HepG2 (cell line): Measurements from ENCODE around the gene TRMT10C. TPM values are rescaled to one million over a fixed set of nuclear protein-coding genes. Genes with fewer than 3 reads are reported as not detected.
A peak's percentile ranks its signal among the peaks of the same experiment; 100 is the strongest.

ENCODE experiments used
- ERF ChIP-seq: IDR thresholded peaks from 2 replicates; pipeline ENCODE4 v1.6.1; 2018; ENCODE audit warnings: missing biosample characterization, missing genetic modification reagents
- HMGXB3 ChIP-seq: sonication (generic); formaldehyde crosslinking; IDR thresholded peaks from 2 replicates; pipeline ENCODE4 v1.4.0; 2020; ENCODE audit warnings: missing genetic modification reagents, borderline replicate concordance
- JARID2 ChIP-seq: sonication (generic); formaldehyde crosslinking; IDR thresholded peaks from 2 replicates; pipeline ENCODE4 v1.8.1; 2023; ENCODE audit warnings: missing genetic modification reagents, inconsistent platforms; ENCODE audit not compliant: insufficient replicate concordance
- KMT2A ChIP-seq: sonication (generic); formaldehyde crosslinking; IDR thresholded peaks from 2 replicates; pipeline ENCODE4 v1.4.0; 2020; ENCODE audit warnings: missing genetic modification reagents
- NFE2L2 ChIP-seq: fragments of 150-350 bp; IDR thresholded peaks from 2 replicates; pipeline ENCODE4 v1.6.1; 2014; ENCODE audit warnings: low read length
- SNAI1 ChIP-seq: sonication (generic); formaldehyde crosslinking; IDR thresholded peaks from 2 replicates; pipeline ENCODE4 v1.5.0; 2020; ENCODE audit warnings: mild to moderate bottlenecking, missing genetic modification reagents, borderline replicate concordance
- TBP ChIP-seq: sonication (generic); formaldehyde crosslinking; IDR thresholded peaks from 2 replicates; pipeline ENCODE4 v1.5.0; 2020; ENCODE audit warnings: missing genetic modification reagents
- YY1 ChIP-seq: IDR thresholded peaks from 2 replicates; pipeline ENCODE4 v1.6.1; 2011; ENCODE audit warnings: low read length, low read depth, moderate library complexity, mild to moderate bottlenecking; ENCODE audit not compliant: insufficient read depth, insufficient replicate concordance
- ZBTB33 ChIP-seq: sonication (generic); formaldehyde crosslinking; IDR thresholded peaks from 2 replicates; pipeline ENCODE4 v1.4.0; 2020; ENCODE audit warnings: missing genetic modification reagents
- ZNF607 ChIP-seq: sonication (generic); formaldehyde crosslinking; IDR thresholded peaks from 2 replicates; pipeline ENCODE4 v1.5.1; 2020; ENCODE audit warnings: missing genetic modification reagents, mild to moderate bottlenecking, borderline replicate concordance
- ZNF644 ChIP-seq: IDR thresholded peaks from 2 replicates; pipeline ENCODE4 v1.6.1; 2016; ENCODE audit warnings: low read depth
- ZNF646 ChIP-seq: sonication (generic); formaldehyde crosslinking; IDR thresholded peaks from 2 replicates; pipeline ENCODE4 v1.9.0; 2021; ENCODE audit warnings: mild to moderate bottlenecking, missing genetic modification reagents
- ZNF691 ChIP-seq: sonication (generic); formaldehyde crosslinking; IDR thresholded peaks from 2 replicates; pipeline ENCODE4 v1.4.0; 2020; ENCODE audit warnings: missing genetic modification reagents, low read depth, mild to moderate bottlenecking, borderline replicate concordance
- ZNF773 ChIP-seq: sonication (generic); formaldehyde crosslinking; IDR thresholded peaks from 2 replicates; pipeline ENCODE4 v1.4.0; 2020; ENCODE audit warnings: missing genetic modification reagents, borderline replicate concordance
- ZNF776 ChIP-seq: sonication (generic); formaldehyde crosslinking; IDR thresholded peaks from 2 replicates; pipeline ENCODE4 v1.4.0; 2020; ENCODE audit warnings: mild to moderate bottlenecking, missing genetic modification reagents
- polyA plus RNA-seq, 8 experiments: library from polyadenylated mRNA; depleted of rRNA in 3 of 8; stranded (reverse) in 7 of 8; unstranded in 1 of 8; fragments of >200 nt; fragmentation: Illumina TruSeq in 4 of 8; extraction: Trizol in 4 of 8; gene quantifications; 2 replicates each; pipeline versions ENCODE4 v1.2.1 to v1.2.3, GENCODE V29; 2011 to 2016; ENCODE audit warnings: low read depth in 4 of 8, missing spikeins in 1 of 8, mixed read lengths in 1 of 8; ENCODE audit not compliant: insufficient read depth in 1 of 8
- total RNA-seq, 5 experiments: library from RNA; depleted of rRNA; stranded (reverse); fragments of >200 nt; fragmentation: Illumina TruSeq; extraction: Trizol; gene quantifications; 2 replicates each; pipeline ENCODE4 v1.2.3, GENCODE V29; 2016; ENCODE audit warnings: low read depth in 1 of 5

TRMT10C gene
- total and polyA plus RNA-seq, 2 of the 13 experiments (the other 11 are each of a cell fraction or from before 2014, with no cell fraction given), result 10.8 to 39.2 TPM

- TF ChIP-seq HMGXB3 (CRISPR knock-in tag) (no peak), YY1 (no peak), ZBTB33 (CRISPR knock-in tag) (no peak), ZNF644 (CRISPR knock-in tag) (peak; percentile 46; the same call in 1 of the 2 replicates), KMT2A (CRISPR knock-in tag) (no peak), ZNF776 (CRISPR knock-in tag) (no peak), ZNF646 (no peak), JARID2 (CRISPR knock-in tag) (no peak), ZNF773 (CRISPR knock-in tag) (no peak), NFE2L2 (no peak), ERF (CRISPR knock-in tag) (peak; percentile 15; the same call in 1 of the 2 replicates), ZNF607 (CRISPR knock-in tag) (no peak), TBP (CRISPR knock-in tag) (no peak), ZNF691 (CRISPR knock-in tag) (no peak), SNAI1 (CRISPR knock-in tag) (no peak)
Observed at GRCh38 chr3:101548527-101549105, 13.1 kb upstream of the TRMT10C start (continued).
